Measurements from ENCODE around the gene SMIM32. TPM values are rescaled to one million over a fixed set of nuclear protein-coding genes. Genes with fewer than 3 reads are reported as not detected.

Gene SMIM32
- total RNA-seq, 2 experiments from 2014 or later = not detected

DNA sequence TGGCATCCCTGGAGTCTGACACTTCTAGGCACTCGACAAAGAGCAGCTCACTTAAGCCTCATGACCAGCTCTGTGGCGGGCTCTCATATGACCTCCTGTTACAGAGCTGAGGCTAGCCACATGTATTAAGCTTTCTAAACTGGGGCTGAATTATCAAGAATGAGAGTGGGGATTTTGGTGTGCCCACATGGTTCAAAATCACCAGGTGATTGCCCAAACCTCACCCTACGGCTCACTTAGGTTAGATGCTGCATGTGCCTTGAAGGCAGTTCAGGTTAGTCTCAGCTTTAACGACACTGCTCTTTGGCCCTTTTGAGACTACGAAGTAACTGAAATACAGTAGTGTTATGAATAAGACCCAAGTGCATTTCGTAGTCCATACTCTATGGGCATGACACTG lies 39.4 kb upstream of the SMIM32 start:
- Histone ChIP-seq H3K4me1 (ENCODE audit: insufficient read depth, low read length) (no peaks in the 10 kb centered on the region), H3K27ac (ENCODE audit: low read depth in 1 of 2, low read length in 2 of 2) (no peak overlapping the region), H3K27me3 (ENCODE audit: control insufficient read depth in 1 of 2, insufficient read depth in 2 of 2, low read length in 2 of 2) (peaks cover 0 to 3% of the 10 kb centered on the region in 2 experiments), H3K4me3 (ENCODE audit: low read length) (no peak overlapping the region), H3K36me3 (ENCODE audit: insufficient read depth, low read length) (no peaks in the 10 kb centered on the region), H3K9me3 (ENCODE audit: control insufficient read depth in 1 of 2, insufficient read depth in 1 of 2, low read length in 2 of 2) (no peaks in the 10 kb centered on the region)
- ATAC-seq (ENCODE audit: poor library complexity) (no peak), DNase-seq (no peak)
- intact Hi-C loops (cut with DNase I, micrococcal nuclease) = no loop called here
- POLR2A ChIA-PET = no interaction called here
- Mint-ChIP-seq H3K9me3 (no peaks in the 10 kb centered on the region), H3K4me3 (no peak overlapping the region), H3K4me1 (ENCODE audit: low read depth) (no peaks in the 10 kb centered on the region), H3K27me3 (peaks cover 17% of the 10 kb centered on the region), H3K27ac (no peak overlapping the region), H3K36me3 (ENCODE audit: low read depth) (no peaks in the 10 kb centered on the region)
- no peak for TF ChIP-seq CTCF (IDR thresholded peaks at IDR 0.05)
- CTCF ChIA-PET = no interaction called here

DNA sequence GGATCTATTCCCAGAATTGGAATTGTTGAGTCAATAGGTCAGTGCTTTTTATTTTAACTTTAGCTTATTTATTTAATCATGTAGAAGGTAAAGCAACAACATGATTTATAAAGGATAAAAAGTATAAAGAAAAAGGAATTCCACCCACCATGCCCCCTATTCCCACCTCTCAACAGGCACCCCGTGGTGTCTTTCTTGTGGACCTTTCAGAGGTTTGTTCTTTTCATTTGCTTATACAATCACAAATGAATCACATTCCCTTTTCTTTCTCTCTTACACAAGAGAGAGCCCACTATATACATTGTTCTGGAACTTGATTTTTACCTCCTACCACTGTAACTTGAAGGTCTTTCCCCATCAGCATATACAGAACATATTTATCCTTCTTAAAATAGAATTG lies 37.2 kb upstream of the SMIM32 start:
- no peak overlapping the region for H3K4me3 ChIP-seq (ENCODE audit: low read length)
- peaks cover 24% of the 10 kb centered on the region for H3K27me3 Mint-ChIP-seq
- H3K4me1 Mint-ChIP-seq (ENCODE audit: low read depth) = no peaks in the 10 kb centered on the region
- H3K36me3 Mint-ChIP-seq (ENCODE audit: low read depth) = no peaks in the 10 kb centered on the region
- TF ChIP-seq CTCF (IDR thresholded peaks at IDR 0.05) = no peak
- no peaks in the 10 kb centered on the region for H3K9me3 ChIP-seq (ENCODE audit: control insufficient read depth in 1 of 2, insufficient read depth in 1 of 2, low read length in 2 of 2)
- H3K4me1 ChIP-seq (ENCODE audit: insufficient read depth, low read length) = no peaks in the 10 kb centered on the region
- H3K27me3 ChIP-seq (ENCODE audit: control insufficient read depth in 1 of 2, insufficient read depth in 2 of 2, low read length in 2 of 2) = peaks cover 4% of the 10 kb centered on the region in 2 experiments
- CTCF ChIA-PET = no interaction called here
- no peaks in the 10 kb centered on the region for H3K9me3 Mint-ChIP-seq
- H3K27ac Mint-ChIP-seq = no peak overlapping the region
- ATAC-seq (ENCODE audit: poor library complexity) = no peak
- no peak overlapping the region for H3K27ac ChIP-seq (ENCODE audit: low read depth in 1 of 2, low read length in 2 of 2)
- no peaks in the 10 kb centered on the region for H3K36me3 ChIP-seq (ENCODE audit: insufficient read depth, low read length)
- DNase-seq = no peak
- POLR2A ChIA-PET = no interaction called here
- no peak overlapping the region for H3K4me3 Mint-ChIP-seq
- intact Hi-C loops (cut with DNase I, micrococcal nuclease) = no loop called here

- Histone ChIP-seq H3K27me3 (ENCODE audit: control insufficient read depth in 1 of 2, insufficient read depth in 2 of 2, low read length in 2 of 2) (peaks cover 4 to 7% of the 10 kb centered on the region in 2 experiments), H3K4me3 (ENCODE audit: low read length) (no peak overlapping the region), H3K36me3 (ENCODE audit: insufficient read depth, low read length) (no peaks in the 10 kb centered on the region), H3K9me3 (ENCODE audit: control insufficient read depth in 1 of 2, insufficient read depth in 1 of 2, low read length in 2 of 2) (no peaks in the 10 kb centered on the region), H3K27ac (ENCODE audit: low read depth in 1 of 2, low read length in 2 of 2) (no peak overlapping the region), H3K4me1 (ENCODE audit: insufficient read depth, low read length) (no peaks in the 10 kb centered on the region)
- Mint-ChIP-seq H3K27ac (no peak overlapping the region), H3K27me3 (peaks cover 29% of the 10 kb centered on the region), H3K36me3 (ENCODE audit: low read depth) (no peaks in the 10 kb centered on the region), H3K4me1 (ENCODE audit: low read depth) (no peaks in the 10 kb centered on the region), H3K9me3 (no peaks in the 10 kb centered on the region), H3K4me3 (no peak overlapping the region)
- ChIA-PET CTCF (no interaction called here), POLR2A (no interaction called here)
- intact Hi-C loops (cut with DNase I, micrococcal nuclease) = no loop called here
- DNase-seq (no peak), ATAC-seq (ENCODE audit: poor library complexity) (no peak)
- no peak for TF ChIP-seq CTCF (IDR thresholded peaks at IDR 0.05)
Observed at GRCh38 chr5:136228136-136228757, 35.3 kb upstream of the SMIM32 start.

Measured in CD4-positive, alpha-beta T cell (primary cell).